ENCODE data around the gene KIAA2012.

DNA sequence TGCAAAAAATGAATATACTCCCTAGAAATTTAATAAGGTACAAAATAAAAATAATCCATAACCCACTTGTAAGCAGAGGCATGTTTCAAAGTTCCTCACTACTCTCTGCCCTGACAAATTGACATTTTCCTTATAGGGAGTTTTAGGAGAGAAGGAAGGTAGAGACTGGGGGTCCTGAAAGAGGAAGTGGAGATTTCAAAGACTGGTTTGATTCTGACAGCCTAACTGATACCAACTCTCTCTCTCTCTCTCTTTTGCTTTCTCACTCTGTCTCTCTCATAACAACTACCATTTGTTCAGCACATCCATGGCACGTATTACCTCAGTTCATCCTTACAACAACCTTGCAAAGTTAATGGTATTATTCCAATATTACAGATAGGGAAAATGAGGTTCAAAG lies 20.8 kb upstream of the KIAA2012 start:
- TF ChIP-seq POLR2AphosphoS5 (IDR thresholded peaks at IDR 0.05; ENCODE audit: low read depth, low read length) (no peak), POLR2A (IDR thresholded peaks at IDR 0.05; ENCODE audit: low read depth, low read length) (no peak), TAF1 (IDR thresholded peaks at IDR 0.05; ENCODE audit: low read depth, low read length) (no peak), SPI1 (IDR thresholded peaks at IDR 0.05; ENCODE audit: low read depth, low read length) (peak; percentile 86), PAX5 (IDR thresholded peaks at IDR 0.05; ENCODE audit: insufficient read depth, low read length, severe bottlenecking) (no peak)

All from GM12891 (cell line).